OCI-LY1 (cell line): ENCODE data around the gene PRR5L.
A peak's percentile ranks its signal among the peaks of the same experiment; 100 is the strongest.

ENCODE experiments used
- H2AFZ ChIP-seq: fragments of 200-600 bp; sonication (generic), shearing (Covaris generic); 2 replicates; pipeline ENCODE4 v1.6.0; 2014; ENCODE audit warnings: antibody characterized with exemption, mild to moderate bottlenecking, low read length
- H3F3A ChIP-seq: fragments of 200-600 bp; sonication (generic), shearing (Covaris generic); 2 replicates; pipeline ENCODE4 v1.6.0; 2014; ENCODE audit warnings: mild to moderate bottlenecking, antibody characterized with exemption, low read length, moderate library complexity; ENCODE audit not compliant: insufficient read depth
- H3K27ac ChIP-seq: fragments of 200-600 bp; sonication (generic); 2 replicates; pipeline ENCODE4 v1.5.1; 2014; ENCODE audit warnings: low read length, mixed run types, mild to moderate bottlenecking, low read depth; ENCODE audit not compliant: poor library complexity, severe bottlenecking
- H3K27me3 ChIP-seq: fragments of 200-600 bp; sonication (generic); 2 replicates; pipeline ENCODE4 v1.6.0; 2014; ENCODE audit warnings: antibody characterized with exemption, mild to moderate bottlenecking, low read length, moderate library complexity; ENCODE audit not compliant: insufficient read depth
- H3K36me3 ChIP-seq: fragments of 200-600 bp; sonication (generic); 2 replicates; pipeline ENCODE4 v1.6.1; 2014; ENCODE audit warnings: mild to moderate bottlenecking, antibody characterized with exemption, low read length, moderate library complexity, mixed read lengths; ENCODE audit not compliant: insufficient read depth
- H3K4me1 ChIP-seq: fragments of 200-600 bp; sonication (generic); 2 replicates; pipeline ENCODE4 v1.5.1; 2014; ENCODE audit warnings: mild to moderate bottlenecking, low read length, moderate library complexity; ENCODE audit not compliant: insufficient read depth, severe bottlenecking
- H3K4me2 ChIP-seq: fragments of 200-600 bp; sonication (generic), shearing (Covaris generic); 2 replicates; pipeline ENCODE4 v1.6.1; 2014; ENCODE audit warnings: low read length
- H3K4me3 ChIP-seq: fragments of 200-600 bp; sonication (generic); 2 replicates; pipeline ENCODE4 v1.5.1; 2014; ENCODE audit warnings: low read length, low read depth, mild to moderate bottlenecking, mixed read lengths; ENCODE audit not compliant: poor library complexity, severe bottlenecking
- H3K79me2 ChIP-seq: fragments of 200-600 bp; shearing (Covaris generic); 2 replicates; pipeline ENCODE4 v1.6.1; 2016; ENCODE audit warnings: mixed run types, low read length, mixed read lengths; ENCODE audit not compliant: insufficient read depth
- H3K9ac ChIP-seq: fragments of 200-600 bp; sonication (generic), shearing (Covaris generic); 2 replicates; pipeline ENCODE4 v1.6.1; 2014; ENCODE audit warnings: mild to moderate bottlenecking, low read length, mixed read lengths
- H3K9me2 ChIP-seq: fragments of 200-600 bp; sonication (generic), shearing (Covaris generic); 2 replicates; pipeline ENCODE4 v1.6.1; 2014; ENCODE audit warnings: low read depth, mild to moderate bottlenecking, low read length, mixed read lengths
- H3K9me3 ChIP-seq: fragments of 200-600 bp; shearing (Covaris generic); 2 replicates; pipeline ENCODE4 v1.6.1; 2014; ENCODE audit warnings: low read length, mixed read lengths
- H4K20me1 ChIP-seq: fragments of 200-600 bp; sonication (generic), shearing (Covaris generic); 2 replicates; pipeline ENCODE4 v1.6.0; 2016; ENCODE audit warnings: mild to moderate bottlenecking, low read length; ENCODE audit not compliant: insufficient read depth
- CTCF ChIP-seq: fragments of 200-600 bp; sonication (generic), shearing (Covaris generic); IDR thresholded peaks from 2 replicates; pipeline ENCODE4 v1.5.1; 2017; ENCODE audit warnings: mild to moderate bottlenecking, antibody characterized with exemption, low read length, moderate library complexity, mixed read lengths
- EZH2 ChIP-seq: fragments of 200-600 bp; sonication (generic), shearing (Covaris generic); IDR thresholded peaks from 2 replicates; pipeline ENCODE4 v1.8.0; 2017; ENCODE audit warnings: borderline replicate concordance, mixed run types, mild to moderate bottlenecking, antibody characterized with exemption, low read length, moderate library complexity, mixed read lengths

The PRR5L gene

DNA sequence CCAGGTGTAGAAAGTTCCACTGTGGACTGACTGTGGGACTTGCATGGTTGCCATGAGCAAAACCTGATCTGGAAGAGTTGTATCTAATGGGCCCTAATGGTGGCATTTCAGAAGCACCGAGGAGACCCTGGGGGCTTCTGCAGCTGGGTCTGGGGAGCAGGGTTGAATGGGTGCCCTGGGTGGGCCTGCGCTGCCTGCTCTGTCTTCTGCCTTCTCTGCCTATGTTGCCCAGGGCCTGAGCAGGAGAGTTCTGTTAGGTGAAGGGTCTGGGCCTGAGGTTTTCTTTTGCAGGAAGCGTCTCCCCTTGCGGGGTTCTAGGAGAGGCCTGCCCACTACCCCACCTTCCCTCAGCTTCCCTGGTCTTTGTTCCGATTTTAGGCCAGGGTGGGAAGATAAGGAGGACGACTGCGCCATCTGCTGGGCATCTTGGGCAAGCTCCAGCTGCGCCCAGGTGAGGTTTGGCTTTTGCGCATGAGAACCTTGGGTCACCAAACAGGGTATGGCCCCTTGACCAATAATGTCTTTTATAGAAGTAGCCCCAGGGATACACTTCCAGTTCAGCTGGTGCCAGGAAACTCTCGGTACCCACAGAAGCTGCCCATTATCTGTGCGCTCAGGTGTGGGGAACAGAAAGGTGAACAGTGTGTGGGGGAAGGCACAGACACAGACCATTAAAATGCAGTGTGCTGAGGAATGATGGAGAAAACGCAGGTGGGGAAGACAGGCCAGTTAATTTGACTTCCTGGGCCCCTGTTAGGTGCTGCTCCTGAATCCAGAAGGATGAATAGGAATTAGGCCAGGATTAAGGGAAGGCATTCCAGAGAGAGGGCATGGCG lies 30.1 kb upstream of the PRR5L start:
- Histone ChIP-seq H3F3A (no peaks in the 10 kb centered on the region), H3K4me1 (no peaks in the 10 kb centered on the region), H3K36me3 (no peaks in the 10 kb centered on the region), H3K27ac (no peak overlapping the region), H3K4me2 (no peak overlapping the region), H3K9me2 (no peaks in the 10 kb centered on the region), H3K27me3 (no peaks in the 10 kb centered on the region), H3K9ac (no peak overlapping the region), H3K4me3 (no peak overlapping the region), H3K9me3 (no peaks in the 10 kb centered on the region), H2AFZ (no peak overlapping the region), H4K20me1 (no peaks in the 10 kb centered on the region), H3K79me2 (no peaks in the 10 kb centered on the region)
- TF ChIP-seq EZH2 (no peak), CTCF (peak; percentile 92)

- Histone ChIP-seq H3K9me2 (no peaks in the 10 kb centered on the region), H3K4me1 (no peaks in the 10 kb centered on the region), H4K20me1 (no peaks in the 10 kb centered on the region), H3K36me3 (0 out of 2 replicates have a peak, but pooled peaks cover 6% of the 10 kb centered on the region), H3K9me3 (no peaks in the 10 kb centered on the region), H3K27ac (no peak overlapping the region), H3K4me3 (no peak overlapping the region), H3K4me2 (no peak overlapping the region), H3F3A (no peaks in the 10 kb centered on the region), H3K9ac (no peak overlapping the region), H3K27me3 (no peaks in the 10 kb centered on the region), H3K79me2 (no peaks in the 10 kb centered on the region), H2AFZ (no peak overlapping the region)
- TF ChIP-seq CTCF (no peak), EZH2 (no peak)
Observed at GRCh38 chr11:36266767-36267166, 29.3 kb upstream of the PRR5L start.

DNA sequence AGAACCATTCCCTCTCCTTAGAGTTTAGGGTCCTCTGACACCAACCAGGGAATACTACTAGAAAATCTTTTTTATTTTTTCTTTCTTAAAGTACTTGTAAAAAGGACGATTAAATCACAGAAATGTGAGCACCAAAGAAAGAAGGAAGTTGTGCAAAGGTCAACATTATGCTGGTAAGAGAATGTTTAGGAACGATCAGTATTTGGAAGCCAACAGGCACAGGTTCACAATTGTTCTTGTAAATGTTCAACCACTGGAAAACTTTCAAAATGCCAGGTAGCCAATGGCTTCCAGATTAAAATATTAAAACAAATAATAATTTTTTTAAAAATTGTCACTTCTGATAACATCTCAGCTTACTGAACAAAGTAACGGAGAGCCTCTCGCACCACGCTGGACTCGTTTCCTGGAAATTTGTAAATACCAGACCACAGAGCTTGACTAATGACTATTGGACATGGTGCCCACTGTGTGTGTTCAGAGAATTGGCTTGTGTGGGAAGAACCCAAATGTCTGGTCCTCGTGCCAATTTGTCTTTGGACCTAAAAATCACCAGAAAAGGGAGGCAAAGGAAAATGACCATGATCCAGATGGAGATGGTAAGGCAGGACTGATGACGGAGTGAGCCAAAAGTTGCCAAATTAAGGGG lies 27.6 kb upstream of the PRR5L start:
- Histone ChIP-seq H3K27ac (no peak overlapping the region), H2AFZ (no peak overlapping the region), H3K4me1 (no peaks in the 10 kb centered on the region), H3K4me3 (no peak overlapping the region), H3K4me2 (no peak overlapping the region), H3K9me2 (no peaks in the 10 kb centered on the region), H3F3A (no peaks in the 10 kb centered on the region), H3K79me2 (no peaks in the 10 kb centered on the region), H3K9me3 (no peaks in the 10 kb centered on the region), H3K27me3 (no peaks in the 10 kb centered on the region), H4K20me1 (no peaks in the 10 kb centered on the region), H3K9ac (no peak overlapping the region), H3K36me3 (0 out of 2 replicates have a peak, but pooled peaks cover 6% of the 10 kb centered on the region)
- no peak for TF ChIP-seq EZH2
